NCI-H1417 (cell line): ENCODE data around the gene HSP90AA1.
"Not testable (repeated sequence)": the region's sequence is repeated elsewhere in the genome, so short reads cannot be mapped to it uniquely, and the experiment has no call there.

Experiments used
- DNase-seq, 3 experiments: peaks; one replicate each; lab custom pipeline; 2025; lab: John Stamatoyannopoulos, UW

HSP90AA1 gene

DNA sequence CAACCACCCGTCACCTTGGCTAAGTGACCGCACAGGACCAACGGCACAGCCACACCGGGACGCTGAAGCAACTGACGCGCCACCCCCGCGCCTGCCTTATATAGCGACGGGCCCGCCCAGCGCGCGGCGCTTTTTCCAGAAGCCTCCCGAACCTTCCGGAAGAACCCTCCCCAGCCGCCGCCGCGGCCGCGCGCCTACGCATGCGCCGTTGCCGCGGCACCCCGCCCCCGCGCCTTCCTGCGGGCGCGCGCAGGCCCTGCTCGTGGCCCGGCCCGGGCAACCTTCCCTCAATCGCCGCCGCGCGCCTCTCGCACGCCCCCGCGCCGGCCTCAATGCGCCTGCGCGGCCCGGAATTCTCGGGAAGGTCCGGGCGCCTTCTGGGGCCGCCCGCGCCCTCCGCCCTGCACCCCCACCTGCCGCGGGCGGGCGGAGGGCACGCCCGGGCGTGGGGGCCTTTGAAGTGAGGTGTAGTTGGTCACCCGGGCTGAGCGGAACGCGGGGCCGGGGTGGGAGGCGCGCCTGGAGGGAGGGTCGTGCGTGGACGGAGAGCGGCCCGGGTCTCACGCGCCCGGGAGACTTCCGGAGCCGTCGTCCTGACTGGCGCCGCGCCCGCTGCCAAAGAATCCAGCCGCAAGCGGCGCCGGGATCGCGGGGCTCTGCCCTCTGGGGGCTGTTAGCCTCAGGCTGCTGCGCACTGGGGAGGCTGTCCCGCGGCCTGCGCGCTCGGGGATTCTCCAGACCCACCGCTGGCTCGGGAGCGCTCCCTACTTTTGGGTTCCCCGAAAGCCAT is at the start of gene HSP90AA1:
TSS of gene HSP90AA1 (minus strand) at position 73 of the 790 bp plus-strand sequence. CDS start 666 bp downstream, outside the sequence.
- peak; percentile 98 to 99 (median 99) for DNase-seq

GRCh38 chr14:102135456-102135855 is 48.6 kb upstream of the HSP90AA1 start:
- DNase-seq = not testable (repeated sequence)

DNA sequence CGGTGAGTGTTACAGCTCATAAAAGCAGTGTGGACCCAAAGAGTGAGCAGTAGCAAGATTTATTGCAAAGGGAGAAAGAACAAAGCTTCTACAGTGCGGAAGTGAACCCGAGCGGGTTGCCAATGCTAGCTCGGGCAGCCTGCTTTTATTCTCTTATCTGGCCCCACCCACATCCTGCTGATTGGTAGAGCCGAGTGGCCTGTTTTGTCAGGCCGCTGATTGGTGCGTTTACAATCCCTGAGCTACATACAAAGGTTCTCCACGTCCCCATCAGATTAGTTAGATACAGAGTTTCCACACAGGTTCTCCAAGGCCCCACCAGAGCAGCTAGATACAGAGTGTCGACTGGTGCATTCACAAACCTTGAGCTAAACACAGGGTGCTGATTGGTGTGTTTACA is 47.9 kb upstream of the HSP90AA1 start:
- DNase-seq = not testable (repeated sequence)

DNA sequence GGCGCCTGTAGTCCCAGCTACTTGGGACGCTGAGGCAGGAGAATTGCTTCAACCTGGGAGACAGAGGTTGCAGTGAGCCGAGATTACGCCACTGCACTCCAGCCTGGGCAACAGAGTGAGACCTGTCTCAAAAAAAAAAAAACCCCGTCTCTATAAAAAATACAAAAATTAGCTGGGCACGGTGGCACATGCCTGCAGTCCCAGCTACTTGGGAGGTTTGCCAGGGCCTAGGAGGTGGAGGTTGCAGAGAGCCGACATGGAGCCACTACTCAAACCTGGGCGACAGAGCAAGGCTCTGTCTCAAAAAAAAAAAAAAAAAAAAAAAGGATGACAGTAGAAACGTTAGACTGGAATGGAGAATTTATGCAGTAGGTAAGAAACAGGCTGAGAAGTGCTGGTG is 47.2 kb upstream of the HSP90AA1 start:
- DNase-seq = not testable (repeated sequence)

DNA sequence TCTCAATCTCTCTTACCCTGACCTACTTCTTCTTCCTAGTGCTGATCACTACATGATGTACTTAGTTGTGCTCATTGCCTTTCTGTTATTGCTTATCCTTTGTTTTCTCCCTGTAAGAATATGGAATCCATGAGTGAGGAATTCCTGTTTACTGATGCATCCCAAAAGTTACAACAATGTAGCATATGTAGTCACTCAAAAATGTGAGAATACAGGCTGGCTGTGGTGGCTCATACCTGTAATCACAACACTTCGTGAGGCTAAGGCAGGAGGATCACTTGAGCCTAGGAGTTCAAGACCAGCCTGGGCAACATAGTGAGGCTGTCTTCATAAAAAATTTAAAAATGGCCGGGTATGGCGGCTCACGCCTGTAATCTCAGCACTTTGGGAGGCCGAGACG is 44.9 kb upstream of the HSP90AA1 start:
- no peak for DNase-seq

DNA sequence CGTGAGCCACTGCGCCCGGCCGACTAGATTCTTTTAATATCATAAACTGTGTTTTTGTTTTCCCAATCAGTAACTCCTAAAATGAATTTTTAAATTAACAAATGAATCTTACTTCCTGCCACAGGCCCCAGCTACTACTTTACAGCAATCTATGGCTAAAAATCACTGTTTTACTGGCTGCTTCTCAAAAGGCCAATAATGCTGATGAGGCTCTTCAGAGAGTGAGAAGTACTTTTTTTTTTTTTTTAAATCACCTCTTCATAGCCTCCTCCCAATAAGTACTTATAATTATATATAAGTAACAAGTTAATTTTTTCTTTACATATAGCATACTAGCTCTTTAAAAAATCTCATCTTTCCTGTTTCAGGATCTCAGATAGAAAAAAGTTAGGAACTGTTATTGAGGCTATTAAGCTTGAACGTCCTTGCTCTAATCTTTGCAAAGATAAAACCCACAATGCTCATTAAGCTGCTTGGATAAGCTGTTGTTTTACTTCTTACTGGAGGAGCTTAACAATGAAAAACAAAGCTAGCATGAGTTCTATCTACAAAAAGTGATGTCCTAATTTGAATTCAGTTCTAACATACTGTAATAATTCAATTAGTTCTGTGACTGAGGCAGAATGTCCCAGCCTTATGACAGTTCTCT is 40.1 kb upstream of the HSP90AA1 start:
- DNase-seq = no peak

DNA sequence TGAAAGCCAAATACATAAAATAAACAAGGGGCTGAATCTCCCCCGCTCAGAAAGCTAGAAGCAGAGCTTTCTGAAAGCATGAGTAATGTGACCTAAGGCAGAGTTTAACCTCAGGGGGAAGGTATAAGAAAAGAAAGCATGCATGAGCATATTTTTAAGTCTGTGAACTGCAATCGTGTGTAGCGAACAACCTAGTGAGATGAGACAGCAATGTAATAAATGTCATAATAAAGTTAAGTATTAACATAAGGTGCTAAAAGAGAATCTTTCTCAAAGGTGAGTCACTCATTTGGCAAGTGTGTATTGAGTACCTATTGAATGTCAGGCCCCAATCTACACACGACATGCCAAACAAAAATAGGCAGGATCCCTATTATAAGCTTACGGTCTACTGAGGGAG is 38.7 kb upstream of the HSP90AA1 start:
- DNase-seq = peak in 1 of 3 experiments; percentile 12

GRCh38 chr14:102124419-102124818 is 37.6 kb upstream of the HSP90AA1 start:
- no peak for DNase-seq

DNA sequence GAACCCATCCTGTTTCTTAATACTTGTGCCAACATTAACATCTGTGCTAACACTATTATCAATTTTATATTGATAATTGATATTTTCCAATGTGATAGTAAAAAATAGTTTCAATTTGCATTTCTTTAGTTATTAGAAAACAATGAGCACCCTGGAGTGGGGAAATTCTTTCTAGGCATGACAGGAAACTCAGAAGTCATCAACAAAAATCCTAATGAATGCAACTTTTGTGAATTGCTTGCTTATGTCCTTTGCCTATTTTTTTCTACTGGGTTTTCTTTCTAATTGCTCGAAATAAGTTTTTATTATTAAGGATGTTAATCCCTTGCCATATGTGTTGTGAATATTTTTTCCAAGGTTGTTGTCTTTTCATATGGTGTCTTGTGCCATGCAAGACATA is 34.7 kb upstream of the HSP90AA1 start:
- no peak for DNase-seq

GRCh38 chr14:102120888-102121287 is 34.0 kb upstream of the HSP90AA1 start:
- no peak for DNase-seq

DNA sequence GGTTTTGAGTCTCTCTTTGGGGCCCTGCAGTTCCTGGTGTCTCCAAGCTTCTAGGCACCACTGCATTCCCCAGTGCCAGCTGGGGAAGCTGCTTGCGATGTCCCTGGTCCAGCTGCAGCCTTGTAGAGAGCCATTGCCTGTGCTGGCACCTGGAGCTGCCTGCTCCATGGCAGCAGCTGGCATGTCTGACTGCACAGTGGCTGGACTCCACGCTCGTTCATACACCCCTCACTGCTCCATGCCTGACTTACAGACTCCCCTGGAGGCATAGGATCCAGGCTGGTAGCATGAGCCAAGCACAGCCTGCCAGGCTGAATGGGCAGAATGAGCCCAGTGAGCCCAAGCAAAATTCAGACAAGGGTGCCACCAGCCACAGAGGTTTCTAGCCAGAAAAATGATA is 31.0 kb upstream of the HSP90AA1 start:
- no peak for DNase-seq

GRCh38 chr14:102116361-102117180 is 29.7 kb upstream of the HSP90AA1 start:
- DNase-seq = no peak

- DNase-seq = no peak
These were observed 24.3 kb upstream of the HSP90AA1 start for GRCh38 chr14:102111101-102111500.

- DNase-seq = not testable (repeated sequence)
These were observed 22.5 kb upstream of the HSP90AA1 start for GRCh38 chr14:102109332-102109731.

DNA sequence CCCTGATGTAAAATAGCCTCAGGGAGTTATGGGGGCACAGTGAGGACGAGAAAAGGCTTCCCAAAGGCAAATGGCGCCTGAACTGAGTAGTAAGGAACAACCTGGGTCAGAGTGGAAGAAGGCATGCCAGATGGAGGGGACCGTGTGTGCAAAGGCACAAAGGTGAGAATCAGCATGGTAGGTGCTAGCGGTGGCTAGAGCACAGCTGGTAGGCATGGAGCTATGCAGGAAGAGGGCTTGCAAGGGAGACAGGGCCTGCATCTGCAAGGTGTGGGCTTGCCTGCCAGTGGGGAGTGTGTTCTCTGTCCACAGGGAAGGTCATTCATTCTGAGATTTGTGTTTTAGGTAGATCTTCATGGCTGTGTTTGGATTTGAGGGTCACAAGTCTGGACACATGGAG is 18.5 kb upstream of the HSP90AA1 start:
- no peak for DNase-seq

DNA sequence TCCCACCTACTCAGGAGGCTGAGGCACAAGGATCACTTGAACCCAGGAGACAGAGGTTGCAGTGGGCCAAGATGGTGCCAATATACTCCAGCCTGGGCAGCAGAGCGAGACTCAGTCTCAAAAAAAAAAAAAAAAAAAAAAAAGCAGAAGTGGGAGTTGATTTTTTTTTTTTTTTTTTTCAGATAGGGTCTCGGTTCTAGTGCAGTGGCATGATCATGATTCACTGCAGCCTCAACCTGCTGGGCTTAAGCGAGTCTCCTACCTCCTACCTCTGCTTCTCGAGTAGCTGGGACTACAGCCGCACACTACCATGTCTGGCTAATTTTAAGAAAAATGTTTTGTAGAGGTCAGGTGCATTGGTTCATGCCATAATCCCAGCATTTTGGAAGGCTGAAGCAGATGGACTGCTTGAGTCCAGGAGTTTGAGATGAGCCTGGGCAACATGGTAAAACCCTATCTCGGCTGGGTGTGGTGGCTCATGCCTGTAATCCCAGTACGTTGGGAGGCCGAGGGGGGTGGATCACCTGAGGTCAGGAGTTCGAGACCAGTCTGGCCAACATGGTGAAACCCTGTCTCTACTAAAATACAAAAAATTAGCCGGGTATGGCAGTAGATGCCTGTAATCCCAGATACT is 16.3 kb upstream of the HSP90AA1 start:
- DNase-seq = no peak

- peak in 2 of 3 experiments; percentile 59 to 82 for DNase-seq
These were observed 10.7 kb upstream of the HSP90AA1 start for GRCh38 chr14:102097441-102098135.

GRCh38 chr14:102096569-102097188 is 9.8 kb upstream of the HSP90AA1 start:
- DNase-seq = peak; percentile 61 to 88 (median 83)

- DNase-seq = no peak
These were observed 9.2 kb upstream of the HSP90AA1 start for GRCh38 chr14:102095871-102096568.

DNA sequence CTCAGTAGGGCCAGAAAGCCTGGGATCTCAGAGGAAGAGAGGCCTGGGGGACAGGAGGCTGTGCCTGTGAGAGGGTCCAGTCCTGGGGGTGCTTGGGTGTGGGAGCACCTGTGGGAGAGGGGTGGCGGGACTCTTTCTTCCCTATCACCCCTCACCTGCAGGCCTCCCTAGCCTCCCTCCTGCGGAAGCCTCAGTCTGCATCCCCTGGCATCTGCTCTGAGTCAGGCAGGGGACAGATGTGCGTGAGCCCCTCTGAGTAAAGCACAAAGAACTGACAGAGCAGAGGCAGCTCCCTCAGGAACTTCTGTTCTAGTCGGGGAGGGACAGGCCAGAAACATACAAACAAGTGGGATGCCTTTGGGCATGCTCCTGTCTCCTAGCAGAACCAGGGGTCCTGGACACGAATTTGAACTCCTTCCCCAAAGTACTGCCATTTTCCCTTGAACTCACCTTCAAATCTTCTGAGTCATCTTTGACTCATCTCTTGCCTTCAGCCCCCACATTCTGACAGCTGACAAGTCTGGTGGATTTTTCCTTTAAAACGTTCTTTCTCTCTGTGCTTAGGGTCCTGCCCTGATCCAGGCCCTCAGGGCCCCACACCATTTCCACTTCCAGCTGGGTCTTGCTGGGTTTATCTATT is 8.5 kb upstream of the HSP90AA1 start:
- no peak for DNase-seq
